ENCODE results near the gene GPR161.

The GPR161 gene

GRCh38 chr1:168150283-168150682, 13.6 kb upstream of the GPR161 start:
- DNase-seq (ENCODE audit: low spot score) (no peak), FAIRE-seq (no peak)

DNA sequence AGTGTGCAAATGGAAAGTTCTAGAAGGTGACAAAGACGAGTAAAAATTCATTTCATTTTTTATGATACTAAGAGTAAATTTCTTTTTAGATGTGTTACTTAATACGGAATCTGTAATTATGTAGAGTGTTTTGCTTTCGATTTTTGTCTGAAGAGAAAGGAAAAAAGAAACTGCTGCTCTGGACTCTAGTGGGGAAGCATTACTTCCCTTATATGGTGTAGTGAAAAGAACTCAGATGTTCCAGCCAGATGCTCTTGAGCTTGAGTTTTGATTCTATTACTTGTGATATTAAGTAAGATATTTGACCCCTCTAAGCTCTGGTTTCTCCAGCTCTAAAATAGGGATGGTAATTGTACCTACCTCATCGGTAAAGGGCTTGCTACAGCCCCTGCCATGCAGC, 12.2 kb upstream of the GPR161 start:
- FAIRE-seq (no peak), DNase-seq (ENCODE audit: low spot score) (no peak)

DNA sequence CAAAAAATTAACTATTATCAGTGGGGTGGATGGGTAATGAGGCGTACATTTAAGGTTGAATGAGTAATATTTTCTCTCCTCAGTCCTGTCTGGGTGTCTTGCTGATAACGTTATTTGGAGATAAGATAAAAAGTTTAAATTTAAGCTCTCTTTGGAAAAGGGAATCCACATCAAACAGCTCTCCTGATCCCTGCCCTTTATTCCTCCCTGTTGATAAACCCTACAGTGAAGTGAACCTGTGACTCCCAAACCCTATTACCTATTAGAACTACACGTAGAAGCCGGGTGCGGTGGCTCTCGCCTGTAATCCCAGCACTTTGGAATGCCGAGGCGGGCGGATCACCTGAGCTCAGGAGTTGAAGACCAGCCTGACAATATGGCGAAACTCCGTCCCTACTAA, 9.9 kb upstream of the GPR161 start:
- DNase-seq (ENCODE audit: low spot score) (no peak), FAIRE-seq (no peak)

- DNase-seq (ENCODE audit: low spot score) (no peak), FAIRE-seq (no peak)
These were observed 9.4 kb upstream of the GPR161 start for GRCh38 chr1:168146160-168146539.

DNA sequence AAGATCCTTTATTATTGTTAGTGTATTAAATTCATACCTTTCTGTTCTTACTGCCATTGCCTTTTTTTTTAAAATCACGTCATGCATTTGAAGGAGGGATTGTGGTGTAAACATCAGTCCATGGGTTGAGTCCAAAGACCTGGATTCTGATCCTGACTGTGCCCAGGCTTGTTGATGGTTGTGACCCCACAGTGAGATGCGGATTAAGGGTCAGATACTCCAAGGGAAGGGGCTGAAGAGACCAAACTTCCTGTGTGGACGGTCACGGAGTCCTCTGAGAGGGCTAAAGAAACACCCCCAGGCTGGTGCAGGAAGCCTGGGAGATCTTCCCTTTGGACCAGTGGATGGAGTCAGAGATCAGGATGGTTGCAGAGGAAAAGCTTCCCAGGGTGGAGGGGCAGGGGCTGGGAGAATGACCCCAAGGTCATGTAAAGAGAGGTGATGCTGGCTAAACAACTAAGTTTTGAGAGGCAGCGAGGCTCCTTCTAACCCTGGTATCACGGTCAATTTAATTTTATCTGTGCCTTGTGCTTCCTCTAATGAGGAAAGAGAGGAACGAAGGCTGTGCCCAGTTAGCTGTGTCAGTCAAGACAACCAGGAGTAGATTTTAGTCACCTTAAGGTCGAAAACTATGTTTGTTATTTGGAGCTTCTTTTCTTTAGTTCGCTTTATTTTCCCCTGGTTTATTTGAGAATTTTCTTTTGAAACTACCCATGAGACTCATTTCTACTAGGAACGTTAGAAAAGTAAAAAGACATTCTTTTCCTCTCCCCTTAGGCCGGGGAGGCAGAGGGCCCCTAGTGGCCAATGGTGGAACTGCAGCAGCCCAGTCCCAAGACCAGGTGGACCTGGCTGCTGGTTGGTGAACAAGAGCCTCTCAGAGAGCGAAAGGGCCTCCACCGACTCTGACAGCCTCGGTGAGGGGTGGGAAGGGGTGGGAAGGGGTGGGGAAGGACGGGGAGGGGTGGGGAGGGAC, 8.7 kb upstream of the GPR161 start:
- DNase-seq (ENCODE audit: low spot score) (peak; percentile 53), FAIRE-seq (no peak)

DNA sequence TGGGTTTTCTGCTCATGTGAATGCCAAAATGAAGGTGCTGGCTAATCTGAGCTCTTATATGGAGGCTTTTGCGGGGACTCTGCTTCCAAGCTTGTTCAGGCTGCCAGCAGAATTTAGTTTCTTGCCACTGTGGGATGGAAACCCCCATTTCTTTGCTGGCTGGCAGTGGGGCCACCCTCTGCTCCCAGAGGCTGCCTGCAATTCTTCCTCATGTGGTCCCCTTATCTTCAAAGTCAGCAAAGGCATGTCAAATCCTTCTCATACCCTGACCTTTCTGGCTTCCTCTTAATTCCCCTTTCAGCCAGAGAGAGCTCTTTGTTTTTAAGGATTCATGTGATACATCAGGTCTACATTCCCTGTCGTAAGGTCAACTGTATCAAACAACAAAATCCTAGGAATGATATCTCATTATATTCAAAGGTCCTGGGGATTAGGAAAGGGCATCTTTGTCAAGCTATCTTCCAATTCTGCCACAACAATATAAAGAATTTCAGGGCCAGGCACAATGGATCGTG, 5.2 kb upstream of the GPR161 start:
- no peak for FAIRE-seq

GRCh38 chr1:168139070-168139469, 2.3 kb upstream of the GPR161 start:
- DNase-seq (ENCODE audit: low spot score) = no peak
- no peak for FAIRE-seq

More for the DNA sequence above, 5.2 kb upstream of the GPR161 start:
- DNase-seq (ENCODE audit: low spot score) = no peak

- FAIRE-seq = no peak
These were observed 1.4 kb upstream of the GPR161 start for GRCh38 chr1:168138134-168138533.

GRCh38 chr1:168137515-168137821, 738 bp upstream of the GPR161 start:
- DNase-seq (ENCODE audit: low spot score) = no peak
- no peak for FAIRE-seq

More at GRCh38 chr1:168138134-168138533, 1.4 kb upstream of the GPR161 start:
- DNase-seq (ENCODE audit: low spot score) = no peak

GRCh38 chr1:168135921-168136708, 615 bp downstream of the GPR161 start:
- FAIRE-seq = no peak

GRCh38 chr1:168135116-168135920, 1.4 kb downstream of the GPR161 start:
- FAIRE-seq = no peak
- DNase-seq (ENCODE audit: low spot score) = no peak

More at GRCh38 chr1:168135921-168136708, 615 bp downstream of the GPR161 start:
- no peak for DNase-seq (ENCODE audit: low spot score)

DNA sequence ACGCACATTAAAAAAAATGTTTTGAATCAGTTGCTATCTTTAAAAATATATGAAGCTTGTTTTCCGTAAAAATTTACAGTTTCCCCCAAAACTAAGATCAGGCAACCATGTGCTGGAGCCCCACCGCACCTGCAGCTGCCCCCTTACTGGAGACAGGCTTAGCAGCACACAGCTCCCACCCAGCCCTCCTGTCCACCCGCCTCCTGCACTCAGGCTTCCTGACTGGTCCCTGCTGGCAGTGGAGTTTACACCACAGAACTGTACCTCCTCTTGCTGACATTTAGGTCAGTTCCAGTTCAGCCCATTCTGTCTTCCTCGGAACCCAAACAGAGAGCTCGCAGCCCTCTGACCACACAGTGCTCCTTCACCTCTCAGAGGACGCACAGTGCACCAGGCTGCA, 2.1 kb downstream of the GPR161 start:
- DNase-seq (ENCODE audit: low spot score) (no peak), FAIRE-seq (no peak)

DNA sequence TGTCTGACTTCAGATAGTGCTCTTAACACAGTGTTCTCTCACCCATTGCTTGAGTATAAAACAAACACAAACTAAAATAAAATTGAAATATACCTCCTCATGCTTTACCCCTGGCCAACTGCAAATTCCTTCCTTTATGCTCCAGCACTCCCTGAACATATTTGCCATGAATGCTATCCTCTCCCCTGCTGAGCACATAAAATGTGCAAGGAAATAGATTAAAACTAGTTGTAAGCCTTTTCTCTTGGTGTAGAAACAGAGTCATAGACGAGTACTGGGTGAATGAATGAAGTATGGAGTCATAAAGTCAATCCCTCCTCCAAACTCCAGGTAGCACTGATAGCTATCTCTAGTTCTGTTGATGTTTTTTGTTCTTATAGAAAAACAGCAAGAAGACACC, 2.6 kb downstream of the GPR161 start:
- FAIRE-seq = no peak

DNA sequence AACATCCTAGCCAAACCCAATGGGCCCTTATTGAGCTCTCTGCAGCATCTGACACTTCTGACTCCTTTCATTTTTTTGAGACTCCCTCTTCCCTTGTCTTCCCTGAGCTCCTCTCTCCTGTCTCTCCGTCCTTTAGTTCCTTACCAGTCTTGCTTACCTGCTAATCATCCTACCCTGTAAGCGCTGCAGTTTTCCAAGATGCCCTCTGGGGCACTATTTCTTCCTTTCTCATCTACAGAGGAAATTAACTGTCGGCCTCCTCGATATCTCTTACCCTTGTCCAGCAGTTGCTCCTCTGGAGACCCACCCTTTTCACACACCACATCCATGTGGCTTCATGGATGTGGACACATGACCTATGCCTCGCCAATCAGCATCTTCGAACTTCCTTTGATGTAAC, 6.8 kb downstream of the GPR161 start:
- no peak for DNase-seq (ENCODE audit: low spot score)
- no peak for FAIRE-seq

More for the DNA sequence above, 2.6 kb downstream of the GPR161 start:
- no peak for DNase-seq (ENCODE audit: low spot score)

DNA sequence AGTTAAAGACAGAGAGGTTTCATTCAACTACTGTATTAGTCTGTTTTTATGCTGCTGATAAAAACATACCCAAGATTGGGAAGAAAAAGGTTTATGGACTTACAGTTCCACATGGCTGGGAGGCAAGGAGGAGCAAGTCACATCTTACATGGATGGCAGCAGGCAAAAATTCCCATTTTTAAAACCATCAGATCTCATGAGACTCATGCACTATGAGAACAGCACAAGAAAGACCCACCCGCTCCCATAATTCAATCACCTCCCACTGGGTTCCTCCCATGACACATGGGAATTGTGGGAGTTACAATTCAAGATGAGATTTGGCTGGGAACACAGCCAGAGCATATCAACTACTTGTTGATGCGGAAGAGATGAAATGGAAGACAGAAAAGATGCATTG, 9.2 kb downstream of the GPR161 start:
- FAIRE-seq (no peak), DNase-seq (ENCODE audit: low spot score) (no peak)

- FAIRE-seq = no peak
- DNase-seq (ENCODE audit: low spot score) = no peak
These were observed 11.7 kb downstream of the GPR161 start for GRCh38 chr1:168125051-168125450.

DNA sequence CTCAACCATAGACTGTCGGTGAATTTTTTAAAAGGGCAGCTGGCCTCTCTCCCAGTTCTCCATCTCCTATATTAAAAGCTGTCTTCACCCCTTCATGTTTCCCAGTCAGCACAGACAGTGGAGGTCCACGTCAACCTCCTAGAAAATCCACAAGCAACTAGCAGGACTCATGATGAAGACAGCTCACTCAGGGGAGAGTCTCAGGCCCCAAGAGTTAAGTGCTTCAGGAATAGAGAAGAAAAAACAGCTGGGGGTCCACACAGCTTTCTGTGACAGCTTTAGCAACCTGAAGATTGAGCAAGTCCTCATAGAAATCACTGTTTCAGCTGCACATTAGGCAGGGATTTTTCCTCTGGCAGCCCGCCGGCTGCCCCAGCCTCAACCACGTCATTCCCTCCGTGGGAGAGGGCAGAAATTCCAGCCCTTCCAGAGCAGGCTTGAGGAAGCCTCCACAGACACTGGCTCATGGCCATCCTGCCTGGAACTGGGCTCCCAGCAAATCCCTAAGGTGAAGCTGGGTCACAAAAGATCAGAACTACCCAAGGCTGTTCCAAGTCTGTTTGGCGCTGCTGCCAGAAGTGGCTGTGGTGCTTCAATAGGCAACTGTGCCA, 15.2 kb downstream of the GPR161 start:
- FAIRE-seq (no peak), DNase-seq (ENCODE audit: low spot score) (no peak)

DNA sequence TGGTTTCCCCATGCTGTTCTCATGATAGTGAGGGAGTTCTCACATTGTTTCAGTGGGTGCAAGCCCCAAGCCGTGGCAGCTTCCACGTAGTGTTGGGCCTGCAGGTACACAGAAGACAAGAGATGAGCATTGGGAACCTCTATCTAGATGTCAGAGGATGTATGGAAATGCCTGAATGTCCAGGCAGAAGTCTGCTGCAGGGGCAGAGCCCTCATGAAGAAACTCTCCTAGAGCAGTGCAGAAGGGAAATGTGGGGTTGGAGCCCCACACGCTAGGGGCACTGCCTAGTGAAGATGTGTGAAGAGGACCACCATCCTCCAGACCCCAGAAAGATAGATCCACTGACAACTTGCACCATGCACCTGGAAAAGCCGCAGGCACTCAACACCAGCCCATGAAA, 17.0 kb downstream of the GPR161 start:
- FAIRE-seq (no peak), DNase-seq (ENCODE audit: low spot score) (no peak)

GRCh38 chr1:168116327-168116799, 20.4 kb downstream of the GPR161 start:
- no peak for FAIRE-seq

GRCh38 chr1:168114845-168115244, 21.9 kb downstream of the GPR161 start:
- FAIRE-seq (no peak), DNase-seq (ENCODE audit: low spot score) (no peak)

More at GRCh38 chr1:168116327-168116799, 20.4 kb downstream of the GPR161 start:
- DNase-seq (ENCODE audit: low spot score) = no peak

All from RCC 7860 (cell line).